Measurements from ENCODE around the gene RPS6KL1.

Gene RPS6KL1

DNA sequence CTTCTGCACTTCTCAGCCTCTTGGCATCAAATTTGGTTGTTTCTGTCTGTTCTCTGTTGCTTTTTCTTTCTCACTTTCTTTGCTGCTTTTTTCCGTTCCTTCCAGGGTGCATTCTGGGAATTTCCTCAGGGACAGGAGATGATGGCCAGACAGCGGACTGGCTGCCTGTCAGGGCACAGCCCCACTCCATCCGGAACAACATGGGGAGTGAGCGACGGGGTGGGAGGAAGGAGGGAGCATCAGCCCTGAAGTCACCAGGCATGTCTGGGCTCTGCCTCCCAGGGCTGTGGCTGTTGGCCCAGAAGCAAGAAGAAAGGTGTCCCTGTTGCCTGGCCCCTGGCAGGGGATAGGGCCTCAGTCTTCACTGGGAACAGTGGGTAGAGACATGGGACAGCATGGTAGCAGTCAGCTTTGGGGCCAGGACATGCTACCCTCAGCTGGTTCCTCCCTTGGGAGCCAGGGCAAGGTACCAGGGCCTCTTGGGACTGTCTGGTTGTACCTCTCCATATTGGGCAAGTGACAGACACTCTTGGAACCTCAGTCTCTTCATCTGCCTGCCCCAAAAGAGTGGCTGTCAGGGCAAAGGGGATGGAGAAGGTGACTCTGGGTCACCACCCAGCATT is 23.7 kb upstream of the RPS6KL1 start:
- no peaks in the 10 kb centered on the region for H3K27me3 ChIP-seq (ENCODE audit: insufficient read depth, low read depth, severe bottlenecking)
- no peak overlapping the region for H3K4me3 ChIP-seq (ENCODE audit: low read depth, low read length)
- peak overlapping the region; percentile 26; the same call in 1 of the 2 replicates for H3K27ac ChIP-seq

GRCh38 chr14:74945852-74946658 is 23.0 kb upstream of the RPS6KL1 start:
- H3K27ac ChIP-seq, result peak overlapping the region; percentile 24
- H3K27me3 ChIP-seq (ENCODE audit: insufficient read depth, low read depth, severe bottlenecking), result no peaks in the 10 kb centered on the region
- peak; percentile 87 for DNase-seq
- TF ChIP-seq CTCF (IDR thresholded peaks at IDR 0.05; ENCODE audit: low read depth, low read length), result peak; percentile 96
- no peaks in the 10 kb centered on the region for H3K9me3 ChIP-seq (ENCODE audit: severe bottlenecking)
- peaks cover 54% of the 10 kb centered on the region for H3K36me3 ChIP-seq
- no peak overlapping the region for H3K4me3 ChIP-seq (ENCODE audit: low read depth, low read length)

More for the DNA sequence above, 23.7 kb upstream of the RPS6KL1 start:
- no peak for TF ChIP-seq CTCF (IDR thresholded peaks at IDR 0.05; ENCODE audit: low read depth, low read length)
- H3K36me3 ChIP-seq, result peaks cover 53% of the 10 kb centered on the region
- H3K9me3 ChIP-seq (ENCODE audit: severe bottlenecking), result no peaks in the 10 kb centered on the region
- no peak for DNase-seq

- no peaks in the 10 kb centered on the region for H3K27me3 ChIP-seq (ENCODE audit: insufficient read depth, low read depth, severe bottlenecking)
- peaks cover 54% of the 10 kb centered on the region for H3K36me3 ChIP-seq
- no peak overlapping the region for H3K27ac ChIP-seq
- peak; percentile 75 for TF ChIP-seq CTCF (IDR thresholded peaks at IDR 0.05; ENCODE audit: low read depth, low read length)
- no peak overlapping the region for H3K4me3 ChIP-seq (ENCODE audit: low read depth, low read length)
- H3K9me3 ChIP-seq (ENCODE audit: severe bottlenecking), result no peaks in the 10 kb centered on the region
- DNase-seq, result peak; percentile 70
These were observed 22.3 kb upstream of the RPS6KL1 start for GRCh38 chr14:74945261-74945851.

DNA sequence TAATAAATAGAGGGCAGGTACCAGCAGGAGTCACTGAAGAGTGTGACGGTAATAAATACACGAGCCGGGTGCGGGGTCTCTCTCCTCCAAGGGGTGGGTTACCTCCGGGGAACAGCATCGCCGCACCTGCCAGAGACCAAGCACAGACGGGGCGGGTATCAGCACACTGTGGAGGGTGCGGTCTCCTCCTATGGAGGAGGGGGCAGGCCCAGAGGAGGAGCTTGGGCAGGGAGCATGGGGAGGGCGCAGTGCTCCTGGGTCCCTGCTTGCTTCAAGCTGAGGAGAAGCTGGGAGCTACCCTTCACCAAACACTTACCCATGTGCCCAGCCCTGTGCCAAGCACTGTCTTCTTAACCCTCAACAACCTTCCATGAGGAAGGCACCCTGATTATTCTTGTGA is 19.5 kb upstream of the RPS6KL1 start:
- no peak for DNase-seq
- Histone ChIP-seq H3K9me3 (ENCODE audit: severe bottlenecking) (peaks cover 10% of the 10 kb centered on the region), H3K27me3 (ENCODE audit: insufficient read depth, low read depth, severe bottlenecking) (no peaks in the 10 kb centered on the region), H3K27ac (peak overlapping the region; percentile 95), H3K36me3 (peaks cover 39% of the 10 kb centered on the region), H3K4me3 (ENCODE audit: low read depth, low read length) (no peak overlapping the region)
- no peak for TF ChIP-seq CTCF (IDR thresholded peaks at IDR 0.05; ENCODE audit: low read depth, low read length)

DNA sequence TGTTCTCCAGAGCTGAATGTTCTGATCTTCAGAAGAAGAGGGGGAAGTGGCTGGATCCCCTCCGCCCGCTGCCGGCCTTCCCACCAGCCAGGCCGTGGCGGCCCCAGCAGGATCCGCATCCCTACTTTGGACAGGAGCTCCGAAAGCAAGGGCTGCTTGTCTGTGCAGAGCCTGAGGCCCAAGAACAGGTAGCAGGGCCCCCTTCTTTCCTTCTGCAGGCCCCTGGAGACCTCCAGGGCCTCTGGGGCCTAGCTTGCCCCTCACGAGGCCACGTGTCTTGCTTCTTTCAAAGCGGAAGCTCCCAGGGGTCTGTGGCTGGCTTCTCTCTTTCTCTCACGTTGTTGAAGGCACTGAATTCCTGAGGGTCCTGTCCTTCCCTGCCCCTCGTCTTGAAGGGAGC is 19.1 kb upstream of the RPS6KL1 start:
- DNase-seq, result no peak
- Histone ChIP-seq H3K36me3 (peaks cover 35% of the 10 kb centered on the region), H3K27ac (peak overlapping the region; percentile 95), H3K27me3 (ENCODE audit: insufficient read depth, low read depth, severe bottlenecking) (no peaks in the 10 kb centered on the region), H3K9me3 (ENCODE audit: severe bottlenecking) (peaks cover 10% of the 10 kb centered on the region), H3K4me3 (ENCODE audit: low read depth, low read length) (no peak overlapping the region)
- TF ChIP-seq CTCF (IDR thresholded peaks at IDR 0.05; ENCODE audit: low read depth, low read length), result no peak
